SK-N-MC (cell line): ENCODE results near the gene SCNN1B.
"Not testable (repeated sequence)": the region's sequence is repeated elsewhere in the genome, so short reads cannot be mapped to it uniquely, and the experiment has no call there.

Experiments used
- DNase-seq: peaks from one replicate; pipeline ENCODE4 v3.0.0-alpha.2; 2011; ENCODE audit warnings: low read depth, low spot score
- H3K27ac ChIP-seq: fragments of 200-600 bp; sonication (generic); 2 replicates; pipeline ENCODE4 v1.5.1; 2016; ENCODE audit warnings: mixed run types
- H3K36me3 ChIP-seq: fragments of 200-600 bp; sonication (generic); 2 replicates; pipeline ENCODE4 v1.6.1; 2017; ENCODE audit warnings: antibody characterized with exemption, low read length, mixed read lengths; ENCODE audit not compliant: insufficient read depth
- H3K4me3 ChIP-seq: fragments of 200-600 bp; sonication (generic); 2 replicates; pipeline ENCODE4 v1.5.1; 2016
- H3K9ac ChIP-seq: fragments of 200-600 bp; sonication (generic); 2 replicates; pipeline ENCODE4 v1.8.0; 2017; ENCODE audit warnings: mixed run types, mixed read lengths; ENCODE audit not compliant: insufficient read length
- H3K9me3 ChIP-seq: fragments of 200-600 bp; sonication (generic); 2 replicates; pipeline ENCODE4 v1.6.1; 2017; ENCODE audit warnings: low read depth, mild to moderate bottlenecking, antibody characterized with exemption, low read length, moderate library complexity, mixed read lengths
- EZH2 ChIP-seq: fragments of 200-600 bp; sonication (generic); IDR thresholded peaks from one replicate; pipeline ENCODE4 v1.6.1; 2017; ENCODE audit warnings: antibody characterized with exemption
- FOXP2 ChIP-seq: optimal IDR thresholded peaks from 2 replicates; pipeline ENCODE3; 2011; ENCODE audit warnings: mild to moderate bottlenecking, moderate library complexity; ENCODE audit not compliant: insufficient read depth; ENCODE audit errors: extremely low read length, control extremely low read depth
- POLR2AphosphoS5 ChIP-seq: IDR thresholded peaks from 2 replicates; pipeline ENCODE4 v1.6.1; 2012; ENCODE audit warnings: mild to moderate bottlenecking, low read depth, low read length, borderline replicate concordance

The SCNN1B gene

GRCh38 chr16:23362460-23363317 is 60.6 kb downstream of the SCNN1B start:
- Histone ChIP-seq H3K4me3 (no peak overlapping the region), H3K27ac (no peak overlapping the region), H3K36me3 (no peaks in the 10 kb centered on the region), H3K9me3 (no peaks in the 10 kb centered on the region), H3K9ac (no peak overlapping the region)
- TF ChIP-seq POLR2AphosphoS5 (no peak), FOXP2 (no peak), EZH2 (no peak)
- no peak for DNase-seq

GRCh38 chr16:23365602-23366240 is 63.6 kb downstream of the SCNN1B start:
- Histone ChIP-seq H3K9me3 (no peaks in the 10 kb centered on the region), H3K27ac (no peak overlapping the region), H3K36me3 (no peaks in the 10 kb centered on the region), H3K4me3 (no peak overlapping the region), H3K9ac (no peak overlapping the region)
- TF ChIP-seq EZH2 (no peak), FOXP2 (no peak)
- DNase-seq, result no peak

GRCh38 chr16:23366341-23366740 is 64.2 kb downstream of the SCNN1B start:
- H3K9ac ChIP-seq, H3K9me3 ChIP-seq, H3K36me3 ChIP-seq, H3K27ac ChIP-seq, H3K4me3 ChIP-seq, DNase-seq: not testable (repeated sequence)

GRCh38 chr16:23367564-23367963 is 65.5 kb downstream of the SCNN1B start:
- H3K36me3 ChIP-seq, result no peaks in the 10 kb centered on the region
- no peak for DNase-seq
- no peak overlapping the region for H3K4me3 ChIP-seq
- H3K9me3 ChIP-seq, result no peaks in the 10 kb centered on the region
- no peak overlapping the region for H3K27ac ChIP-seq
- TF ChIP-seq FOXP2 (no peak), POLR2AphosphoS5 (no peak), EZH2 (no peak)
- no peak overlapping the region for H3K9ac ChIP-seq

GRCh38 chr16:23367988-23368387 is 65.9 kb downstream of the SCNN1B start:
- Histone ChIP-seq H3K27ac (no peak overlapping the region), H3K9me3 (no peaks in the 10 kb centered on the region), H3K9ac (no peak overlapping the region), H3K4me3 (no peak overlapping the region), H3K36me3 (no peaks in the 10 kb centered on the region)
- DNase-seq, result no peak
- TF ChIP-seq EZH2, result no peak
- no peak for TF ChIP-seq POLR2AphosphoS5
- TF ChIP-seq FOXP2, result no peak

GRCh38 chr16:23368469-23368868 is 66.4 kb downstream of the SCNN1B start:
- DNase-seq, result no peak
- Histone ChIP-seq H3K9me3 (no peaks in the 10 kb centered on the region), H3K27ac (no peak overlapping the region)

GRCh38 chr16:23369416-23369815 is 67.3 kb downstream of the SCNN1B start:
- Histone ChIP-seq H3K4me3 (no peak overlapping the region), H3K9ac (no peak overlapping the region), H3K9me3 (no peaks in the 10 kb centered on the region), H3K36me3 (no peaks in the 10 kb centered on the region), H3K27ac (no peak overlapping the region)
- no peak for DNase-seq
- TF ChIP-seq FOXP2 (no peak), POLR2AphosphoS5 (no peak), EZH2 (no peak)

More at GRCh38 chr16:23368469-23368868, 66.4 kb downstream of the SCNN1B start:
- Histone ChIP-seq H3K36me3 (no peaks in the 10 kb centered on the region), H3K9ac (no peak overlapping the region), H3K4me3 (no peak overlapping the region)
- TF ChIP-seq FOXP2 (no peak), EZH2 (no peak), POLR2AphosphoS5 (no peak)

GRCh38 chr16:23371368-23371767 is 69.3 kb downstream of the SCNN1B start:
- Histone ChIP-seq H3K36me3 (no peaks in the 10 kb centered on the region), H3K9me3 (no peaks in the 10 kb centered on the region), H3K9ac (no peak overlapping the region), H3K27ac (no peak overlapping the region), H3K4me3 (no peak overlapping the region)
- TF ChIP-seq FOXP2, result no peak
- no peak for TF ChIP-seq POLR2AphosphoS5
- no peak for DNase-seq
